Measurements from ENCODE around the gene IFITM2. TPM values are rescaled to one million over a fixed set of nuclear protein-coding genes. Genes with fewer than 3 reads are reported as not detected.

IFITM2 gene
- total and polyA plus RNA-seq, 2 of the 13 experiments (the other 11 are each of a cell fraction or from before 2014, with no cell fraction given): 13.8 to 267 TPM

DNA sequence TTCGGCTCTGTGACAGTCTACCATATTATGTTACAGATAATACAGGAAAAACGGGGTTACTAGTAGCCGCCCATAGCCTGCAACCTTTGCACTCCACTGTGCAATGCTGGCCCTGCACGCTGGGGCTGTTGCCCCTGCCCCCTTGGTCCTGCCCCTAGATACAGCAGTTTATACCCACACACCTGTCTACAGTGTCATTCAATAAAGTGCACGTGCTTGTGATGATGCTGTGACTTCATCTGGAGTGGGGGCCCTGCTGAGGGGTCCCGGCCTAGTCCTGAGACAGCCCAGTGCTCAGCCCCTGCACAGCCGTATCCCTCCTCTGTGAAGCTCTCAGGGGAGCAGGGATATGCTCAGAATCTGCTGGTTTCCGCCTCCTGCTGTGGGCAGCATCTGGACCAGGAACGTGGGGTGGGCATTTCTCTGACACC is 7.5 kb downstream of the IFITM2 start (continued):
- TF ChIP-seq, protein P1, sequence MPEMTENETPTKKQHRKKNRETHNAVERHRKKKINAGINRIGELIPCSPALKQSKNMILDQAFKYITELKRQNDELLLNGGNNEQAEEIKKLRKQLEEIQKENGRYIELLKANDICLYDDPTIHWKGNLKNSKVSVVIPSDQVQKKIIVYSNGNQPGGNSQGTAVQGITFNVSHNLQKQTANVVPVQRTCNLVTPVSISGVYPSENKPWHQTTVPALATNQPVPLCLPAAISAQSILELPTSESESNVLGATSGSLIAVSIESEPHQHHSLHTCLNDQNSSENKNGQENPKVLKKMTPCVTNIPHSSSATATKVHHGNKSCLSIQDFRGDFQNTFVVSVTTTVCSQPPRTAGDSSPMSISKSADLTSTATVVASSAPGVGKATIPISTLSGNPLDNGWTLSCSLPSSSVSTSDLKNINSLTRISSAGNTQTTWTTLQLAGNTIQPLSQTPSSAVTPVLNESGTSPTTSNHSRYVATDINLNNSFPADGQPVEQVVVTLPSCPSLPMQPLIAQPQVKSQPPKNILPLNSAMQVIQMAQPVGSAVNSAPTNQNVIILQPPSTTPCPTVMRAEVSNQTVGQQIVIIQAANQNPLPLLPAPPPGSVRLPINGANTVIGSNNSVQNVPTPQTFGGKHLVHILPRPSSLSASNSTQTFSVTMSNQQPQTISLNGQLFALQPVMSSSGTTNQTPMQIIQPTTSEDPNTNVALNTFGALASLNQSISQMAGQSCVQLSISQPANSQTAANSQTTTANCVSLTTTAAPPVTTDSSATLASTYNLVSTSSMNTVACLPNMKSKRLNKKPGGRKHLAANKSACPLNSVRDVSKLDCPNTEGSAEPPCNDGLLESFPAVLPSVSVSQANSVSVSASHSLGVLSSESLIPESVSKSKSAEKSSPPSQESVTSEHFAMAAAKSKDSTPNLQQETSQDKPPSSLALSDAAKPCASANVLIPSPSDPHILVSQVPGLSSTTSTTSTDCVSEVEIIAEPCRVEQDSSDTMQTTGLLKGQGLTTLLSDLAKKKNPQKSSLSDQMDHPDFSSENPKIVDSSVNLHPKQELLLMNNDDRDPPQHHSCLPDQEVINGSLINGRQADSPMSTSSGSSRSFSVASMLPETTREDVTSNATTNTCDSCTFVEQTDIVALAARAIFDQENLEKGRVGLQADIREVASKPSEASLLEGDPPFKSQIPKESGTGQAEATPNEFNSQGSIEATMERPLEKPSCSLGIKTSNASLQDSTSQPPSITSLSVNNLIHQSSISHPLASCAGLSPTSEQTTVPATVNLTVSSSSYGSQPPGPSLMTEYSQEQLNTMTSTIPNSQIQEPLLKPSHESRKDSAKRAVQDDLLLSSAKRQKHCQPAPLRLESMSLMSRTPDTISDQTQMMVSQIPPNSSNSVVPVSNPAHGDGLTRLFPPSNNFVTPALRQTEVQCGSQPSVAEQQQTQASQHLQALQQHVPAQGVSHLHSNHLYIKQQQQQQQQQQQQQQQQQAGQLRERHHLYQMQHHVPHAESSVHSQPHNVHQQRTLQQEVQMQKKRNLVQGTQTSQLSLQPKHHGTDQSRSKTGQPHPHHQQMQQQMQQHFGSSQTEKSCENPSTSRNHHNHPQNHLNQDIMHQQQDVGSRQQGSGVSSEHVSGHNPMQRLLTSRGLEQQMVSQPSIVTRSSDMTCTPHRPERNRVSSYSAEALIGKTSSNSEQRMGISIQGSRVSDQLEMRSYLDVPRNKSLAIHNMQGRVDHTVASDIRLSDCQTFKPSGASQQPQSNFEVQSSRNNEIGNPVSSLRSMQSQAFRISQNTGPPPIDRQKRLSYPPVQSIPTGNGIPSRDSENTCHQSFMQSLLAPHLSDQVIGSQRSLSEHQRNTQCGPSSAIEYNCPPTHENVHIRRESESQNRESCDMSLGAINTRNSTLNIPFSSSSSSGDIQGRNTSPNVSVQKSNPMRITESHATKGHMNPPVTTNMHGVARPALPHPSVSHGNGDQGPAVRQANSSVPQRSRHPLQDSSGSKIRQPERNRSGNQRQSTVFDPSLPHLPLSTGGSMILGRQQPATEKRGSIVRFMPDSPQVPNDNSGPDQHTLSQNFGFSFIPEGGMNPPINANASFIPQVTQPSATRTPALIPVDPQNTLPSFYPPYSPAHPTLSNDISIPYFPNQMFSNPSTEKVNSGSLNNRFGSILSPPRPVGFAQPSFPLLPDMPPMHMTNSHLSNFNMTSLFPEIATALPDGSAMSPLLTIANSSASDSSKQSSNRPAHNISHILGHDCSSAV (CRISPR knock-in tag; IDR thresholded peaks at IDR 0.05; ENCODE audit: borderline replicate concordance): no peak
- TF ChIP-seq, protein P2, sequence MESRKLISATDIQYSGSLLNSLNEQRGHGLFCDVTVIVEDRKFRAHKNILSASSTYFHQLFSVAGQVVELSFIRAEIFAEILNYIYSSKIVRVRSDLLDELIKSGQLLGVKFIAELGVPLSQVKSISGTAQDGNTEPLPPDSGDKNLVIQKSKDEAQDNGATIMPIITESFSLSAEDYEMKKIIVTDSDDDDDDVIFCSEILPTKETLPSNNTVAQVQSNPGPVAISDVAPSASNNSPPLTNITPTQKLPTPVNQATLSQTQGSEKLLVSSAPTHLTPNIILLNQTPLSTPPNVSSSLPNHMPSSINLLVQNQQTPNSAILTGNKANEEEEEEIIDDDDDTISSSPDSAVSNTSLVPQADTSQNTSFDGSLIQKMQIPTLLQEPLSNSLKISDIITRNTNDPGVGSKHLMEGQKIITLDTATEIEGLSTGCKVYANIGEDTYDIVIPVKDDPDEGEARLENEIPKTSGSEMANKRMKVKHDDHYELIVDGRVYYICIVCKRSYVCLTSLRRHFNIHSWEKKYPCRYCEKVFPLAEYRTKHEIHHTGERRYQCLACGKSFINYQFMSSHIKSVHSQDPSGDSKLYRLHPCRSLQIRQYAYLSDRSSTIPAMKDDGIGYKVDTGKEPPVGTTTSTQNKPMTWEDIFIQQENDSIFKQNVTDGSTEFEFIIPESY (CRISPR knock-in tag; IDR thresholded peaks at IDR 0.05): no peak
- TF ChIP-seq RFX3 (CRISPR knock-in tag; IDR thresholded peaks at IDR 0.05): no peak
- TF ChIP-seq KLF6 (CRISPR knock-in tag; IDR thresholded peaks at IDR 0.05): no peak
- TF ChIP-seq ZSCAN29 (CRISPR knock-in tag; conservative IDR thresholded peaks at IDR 0.05): no peak
- no peak for TF ChIP-seq ZNF558 (CRISPR knock-in tag; IDR thresholded peaks at IDR 0.05; ENCODE audit: borderline replicate concordance)
- TF ChIP-seq, protein P3, sequence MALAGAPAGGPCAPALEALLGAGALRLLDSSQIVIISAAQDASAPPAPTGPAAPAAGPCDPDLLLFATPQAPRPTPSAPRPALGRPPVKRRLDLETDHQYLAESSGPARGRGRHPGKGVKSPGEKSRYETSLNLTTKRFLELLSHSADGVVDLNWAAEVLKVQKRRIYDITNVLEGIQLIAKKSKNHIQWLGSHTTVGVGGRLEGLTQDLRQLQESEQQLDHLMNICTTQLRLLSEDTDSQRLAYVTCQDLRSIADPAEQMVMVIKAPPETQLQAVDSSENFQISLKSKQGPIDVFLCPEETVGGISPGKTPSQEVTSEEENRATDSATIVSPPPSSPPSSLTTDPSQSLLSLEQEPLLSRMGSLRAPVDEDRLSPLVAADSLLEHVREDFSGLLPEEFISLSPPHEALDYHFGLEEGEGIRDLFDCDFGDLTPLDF (CRISPR knock-in tag; IDR thresholded peaks at IDR 0.05): no peak
- TF ChIP-seq ZNF367 (CRISPR knock-in tag; IDR thresholded peaks at IDR 0.05; ENCODE audit: borderline replicate concordance): no peak
- no peak for TF ChIP-seq ZNF557 (CRISPR knock-in tag; IDR thresholded peaks at IDR 0.05)
- TF ChIP-seq, protein P4, sequence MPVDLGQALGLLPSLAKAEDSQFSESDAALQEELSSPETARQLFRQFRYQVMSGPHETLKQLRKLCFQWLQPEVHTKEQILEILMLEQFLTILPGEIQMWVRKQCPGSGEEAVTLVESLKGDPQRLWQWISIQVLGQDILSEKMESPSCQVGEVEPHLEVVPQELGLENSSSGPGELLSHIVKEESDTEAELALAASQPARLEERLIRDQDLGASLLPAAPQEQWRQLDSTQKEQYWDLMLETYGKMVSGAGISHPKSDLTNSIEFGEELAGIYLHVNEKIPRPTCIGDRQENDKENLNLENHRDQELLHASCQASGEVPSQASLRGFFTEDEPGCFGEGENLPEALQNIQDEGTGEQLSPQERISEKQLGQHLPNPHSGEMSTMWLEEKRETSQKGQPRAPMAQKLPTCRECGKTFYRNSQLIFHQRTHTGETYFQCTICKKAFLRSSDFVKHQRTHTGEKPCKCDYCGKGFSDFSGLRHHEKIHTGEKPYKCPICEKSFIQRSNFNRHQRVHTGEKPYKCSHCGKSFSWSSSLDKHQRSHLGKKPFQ (CRISPR knock-in tag; IDR thresholded peaks at IDR 0.05; ENCODE audit: insufficient replicate concordance): no peak
- no peak for TF ChIP-seq ATF7-NPFF (CRISPR knock-in tag; IDR thresholded peaks at IDR 0.05; ENCODE audit: low read depth)
- no peak for TF ChIP-seq ZFP41 (CRISPR knock-in tag; IDR thresholded peaks at IDR 0.05; ENCODE audit: borderline replicate concordance)
- no peak for TF ChIP-seq ZNF326 (CRISPR knock-in tag; IDR thresholded peaks at IDR 0.05; ENCODE audit: borderline replicate concordance)
- TF ChIP-seq SNAPC2 (CRISPR knock-in tag; IDR thresholded peaks at IDR 0.05): no peak
- no peak for TF ChIP-seq ZNF749 (CRISPR knock-in tag; IDR thresholded peaks at IDR 0.05; ENCODE audit: borderline replicate concordance)

Measured in HepG2 (cell line).